Endothelial cell of umbilical vein (primary cell): ENCODE measurements around the gene MYO15A.

ENCODE experiments used
- EZH2 ChIP-seq: IDR thresholded peaks from 2 replicates; pipeline ENCODE4 v1.6.1; 2012; ENCODE audit warnings: borderline replicate concordance, low read depth, mild to moderate bottlenecking, moderate library complexity, low read length, inconsistent platforms; ENCODE audit not compliant: severe bottlenecking
- GATA2 ChIP-seq: IDR thresholded peaks from 2 replicates; pipeline ENCODE4 v1.7.0; 2011; ENCODE audit warnings: low read depth, mild to moderate bottlenecking, moderate library complexity, mixed read lengths, low read length; ENCODE audit not compliant: insufficient read length, insufficient read depth
- POLR2A ChIP-seq: IDR thresholded peaks from 2 replicates; pipeline ENCODE4 v1.6.1; 2012; ENCODE audit warnings: low read depth, mild to moderate bottlenecking, control low read depth, low read length
- POLR2AphosphoS5 ChIP-seq: IDR thresholded peaks from 2 replicates; pipeline ENCODE4 v1.6.1; 2012; ENCODE audit warnings: low read depth, mild to moderate bottlenecking, control low read depth, low read length, moderate library complexity; ENCODE audit not compliant: insufficient read depth
- TF ChIP-seq, protein P1 (sequence below), 2 donors: IDR thresholded peaks; 1 replicate in 1 of 2; 2 replicates in 1 of 2; pipeline ENCODE4 v1.5.1; 2011; ENCODE audit warnings: low read length in 2 of 2, mild to moderate bottlenecking in 2 of 2, moderate library complexity in 2 of 2, control low read depth in 1 of 2, inconsistent platforms in 1 of 2, low read depth in 1 of 2; ENCODE audit not compliant: insufficient read depth in 1 of 2; ENCODE audit errors: extremely low read depth in 1 of 2
- TF ChIP-seq, protein P2 (sequence below): IDR thresholded peaks from 2 replicates; pipeline ENCODE4 v1.6.1; 2011; ENCODE audit not compliant: insufficient read depth, insufficient read length

DNA sequence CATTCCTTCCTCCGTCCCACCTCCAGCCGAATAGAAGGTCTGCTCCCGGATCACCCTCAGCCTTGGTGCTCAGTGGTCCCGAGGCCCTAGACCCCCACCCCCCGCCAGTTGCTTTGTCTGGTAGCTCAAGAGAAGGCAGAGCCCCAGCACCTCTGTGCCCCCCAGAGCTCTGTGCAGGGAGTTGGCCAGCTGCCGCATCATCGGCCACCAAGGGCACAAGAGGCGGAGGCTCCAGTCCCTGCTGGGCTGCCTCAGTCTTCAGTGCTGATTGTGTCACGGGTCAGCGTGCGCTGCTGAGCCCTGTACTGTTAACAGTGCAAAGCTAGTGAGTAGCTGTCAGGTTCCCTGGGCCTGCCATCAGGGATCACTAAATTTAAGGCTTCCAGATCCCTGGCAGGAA is 43.0 kb upstream of the MYO15A start:
- TF ChIP-seq, protein P1, sequence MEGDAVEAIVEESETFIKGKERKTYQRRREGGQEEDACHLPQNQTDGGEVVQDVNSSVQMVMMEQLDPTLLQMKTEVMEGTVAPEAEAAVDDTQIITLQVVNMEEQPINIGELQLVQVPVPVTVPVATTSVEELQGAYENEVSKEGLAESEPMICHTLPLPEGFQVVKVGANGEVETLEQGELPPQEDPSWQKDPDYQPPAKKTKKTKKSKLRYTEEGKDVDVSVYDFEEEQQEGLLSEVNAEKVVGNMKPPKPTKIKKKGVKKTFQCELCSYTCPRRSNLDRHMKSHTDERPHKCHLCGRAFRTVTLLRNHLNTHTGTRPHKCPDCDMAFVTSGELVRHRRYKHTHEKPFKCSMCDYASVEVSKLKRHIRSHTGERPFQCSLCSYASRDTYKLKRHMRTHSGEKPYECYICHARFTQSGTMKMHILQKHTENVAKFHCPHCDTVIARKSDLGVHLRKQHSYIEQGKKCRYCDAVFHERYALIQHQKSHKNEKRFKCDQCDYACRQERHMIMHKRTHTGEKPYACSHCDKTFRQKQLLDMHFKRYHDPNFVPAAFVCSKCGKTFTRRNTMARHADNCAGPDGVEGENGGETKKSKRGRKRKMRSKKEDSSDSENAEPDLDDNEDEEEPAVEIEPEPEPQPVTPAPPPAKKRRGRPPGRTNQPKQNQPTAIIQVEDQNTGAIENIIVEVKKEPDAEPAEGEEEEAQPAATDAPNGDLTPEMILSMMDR (IDR thresholded peaks at IDR 0.05; ENCODE audit: extremely low read depth in 1 of 2, insufficient read depth in 1 of 2, low read depth in 1 of 2, low read length in 2 of 2): no peak
- no peak for TF ChIP-seq POLR2A
- no peak for TF ChIP-seq EZH2
- TF ChIP-seq, protein P2, sequence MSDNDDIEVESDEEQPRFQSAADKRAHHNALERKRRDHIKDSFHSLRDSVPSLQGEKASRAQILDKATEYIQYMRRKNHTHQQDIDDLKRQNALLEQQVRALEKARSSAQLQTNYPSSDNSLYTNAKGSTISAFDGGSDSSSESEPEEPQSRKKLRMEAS: no peak
- no peak for TF ChIP-seq POLR2AphosphoS5
- no peak for TF ChIP-seq GATA2
